T-helper 1 cell treated with Interleukin-12 subunit alpha and Interleukin-12 subunit beta and Interleukin-4 antibody, amounts not matched to agents 30 μg/mL and 1 μg/mL, for 36 hours (primary cell): ENCODE results near the gene MTF1.

Experiments used
- H3K27ac Mint-ChIP-seq: one replicate; pipeline ENCODE4 v1.8.0; 2021; ENCODE audit warnings: mild to moderate bottlenecking, mixed read lengths
- H3K27me3 Mint-ChIP-seq: one replicate; pipeline ENCODE4 v1.8.0; 2021; ENCODE audit warnings: low read depth, mixed read lengths
- H3K36me3 Mint-ChIP-seq: one replicate; pipeline ENCODE4 v1.8.0; 2021; ENCODE audit warnings: low read depth, mixed read lengths
- H3K4me1 Mint-ChIP-seq: one replicate; pipeline ENCODE4 v1.8.0; 2021; ENCODE audit warnings: low read depth, mixed read lengths
- H3K4me3 Mint-ChIP-seq: one replicate; pipeline ENCODE4 v1.8.0; 2021; ENCODE audit warnings: mild to moderate bottlenecking, moderate library complexity, mixed read lengths
- H3K9me3 Mint-ChIP-seq: one replicate; pipeline ENCODE4 v1.8.0; 2021; ENCODE audit warnings: mixed read lengths

MTF1 gene

DNA sequence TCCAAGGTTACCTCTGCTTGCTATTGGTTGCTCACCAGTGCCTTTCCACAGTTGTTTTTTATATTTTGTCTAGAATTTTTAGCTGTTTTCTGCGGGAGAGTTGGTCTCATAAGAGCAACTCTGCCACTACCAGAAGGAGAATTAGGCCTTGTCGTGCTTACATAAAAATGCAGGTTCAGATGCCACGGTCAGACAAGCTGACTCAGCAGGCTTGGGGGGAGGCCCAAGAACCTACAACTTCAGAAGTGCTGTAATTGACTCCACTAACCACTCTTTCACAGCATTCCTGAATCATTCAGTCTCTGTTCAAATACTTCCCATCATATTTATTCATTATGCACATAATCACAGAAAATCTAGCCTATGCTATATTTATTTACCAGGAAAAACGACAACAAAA is 28.3 kb downstream of the MTF1 start:
- no peak overlapping the region for H3K27ac Mint-ChIP-seq
- H3K4me3 Mint-ChIP-seq = no peak overlapping the region
- H3K27me3 Mint-ChIP-seq = no peaks in the 10 kb centered on the region
- H3K4me1 Mint-ChIP-seq = peaks cover 4% of the 10 kb centered on the region
- H3K9me3 Mint-ChIP-seq = no peaks in the 10 kb centered on the region
- peaks cover 30% of the 10 kb centered on the region for H3K36me3 Mint-ChIP-seq

DNA sequence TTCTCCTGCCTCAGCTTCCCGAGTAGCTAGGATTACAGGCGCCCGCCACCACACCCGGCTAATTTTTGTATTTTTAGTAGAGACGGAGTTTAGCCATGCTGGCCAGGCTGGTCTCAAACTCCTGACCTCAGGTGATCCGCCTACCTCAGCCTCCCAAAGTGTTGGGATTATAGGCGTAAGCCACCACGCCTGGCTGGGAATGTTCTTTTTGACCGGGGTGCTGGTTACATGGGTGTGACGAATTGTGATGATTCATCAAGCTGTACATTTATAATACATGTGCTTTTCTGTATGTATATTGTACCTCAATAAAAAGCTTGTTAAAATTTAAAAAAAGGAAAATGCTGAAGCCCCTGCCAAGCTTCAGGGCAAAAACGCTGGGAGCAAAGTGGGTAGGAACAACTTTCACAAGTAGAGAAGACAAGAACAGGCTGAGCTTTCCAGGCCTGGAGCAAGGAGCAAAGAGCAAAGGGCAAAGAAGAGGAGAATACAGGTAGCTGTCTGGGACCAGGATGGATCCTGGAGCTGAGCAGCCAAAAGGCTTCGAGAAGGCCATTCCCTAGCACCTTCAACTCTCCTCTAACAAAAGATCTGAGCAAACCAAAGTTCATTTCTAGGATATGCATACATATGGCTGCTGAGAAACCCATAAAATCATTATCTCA is 30.9 kb downstream of the MTF1 start:
- Mint-ChIP-seq H3K27ac (no peak overlapping the region), H3K4me1 (peaks cover 6% of the 10 kb centered on the region), H3K4me3 (no peak overlapping the region), H3K27me3 (no peaks in the 10 kb centered on the region), H3K36me3 (peaks cover 18% of the 10 kb centered on the region), H3K9me3 (no peaks in the 10 kb centered on the region)

DNA sequence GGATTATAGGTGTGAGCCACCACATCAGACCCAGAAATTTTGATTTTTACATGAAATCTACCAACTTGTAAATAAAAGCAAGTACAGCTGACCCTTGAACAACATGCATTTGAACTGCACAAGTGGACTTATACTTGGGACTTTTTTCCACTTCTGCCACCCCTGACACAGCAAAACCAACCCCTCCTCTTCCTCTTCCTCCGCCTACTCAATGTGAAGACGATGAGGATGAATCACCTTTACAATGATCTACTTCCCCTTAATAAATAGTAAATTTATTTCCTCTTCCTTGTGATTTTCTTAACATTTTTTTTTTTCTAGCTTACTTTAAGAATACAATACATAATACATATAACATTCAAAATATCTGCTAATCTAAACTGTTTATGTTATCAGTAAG is 33.9 kb downstream of the MTF1 start:
- Mint-ChIP-seq H3K9me3 (no peaks in the 10 kb centered on the region), H3K36me3 (peaks cover 28% of the 10 kb centered on the region), H3K27me3 (no peaks in the 10 kb centered on the region), H3K4me3 (no peak overlapping the region), H3K27ac (no peak overlapping the region), H3K4me1 (peaks cover 4% of the 10 kb centered on the region)

DNA sequence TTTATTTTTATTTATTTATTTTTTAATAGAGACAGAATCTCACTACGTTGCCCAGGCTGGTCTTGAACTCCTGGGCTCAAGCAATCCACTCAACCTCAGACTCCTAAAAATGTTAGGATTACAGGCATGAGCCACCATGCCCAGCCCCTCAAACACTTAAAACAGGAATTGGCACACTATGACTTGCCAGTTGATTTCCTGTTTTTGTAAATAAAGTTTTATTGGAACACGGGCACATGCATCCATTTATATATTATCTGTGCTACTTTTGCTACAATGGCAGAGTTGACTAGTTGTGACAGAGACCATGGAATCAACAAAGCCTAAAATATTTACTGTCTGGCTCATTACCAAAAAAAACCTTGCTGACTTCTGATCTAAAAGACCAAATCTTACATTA is 35.4 kb downstream of the MTF1 start:
- Mint-ChIP-seq H3K36me3 (peaks cover 32% of the 10 kb centered on the region), H3K27me3 (no peaks in the 10 kb centered on the region), H3K4me1 (peaks cover 4% of the 10 kb centered on the region), H3K4me3 (no peak overlapping the region), H3K27ac (no peak overlapping the region), H3K9me3 (no peaks in the 10 kb centered on the region)

DNA sequence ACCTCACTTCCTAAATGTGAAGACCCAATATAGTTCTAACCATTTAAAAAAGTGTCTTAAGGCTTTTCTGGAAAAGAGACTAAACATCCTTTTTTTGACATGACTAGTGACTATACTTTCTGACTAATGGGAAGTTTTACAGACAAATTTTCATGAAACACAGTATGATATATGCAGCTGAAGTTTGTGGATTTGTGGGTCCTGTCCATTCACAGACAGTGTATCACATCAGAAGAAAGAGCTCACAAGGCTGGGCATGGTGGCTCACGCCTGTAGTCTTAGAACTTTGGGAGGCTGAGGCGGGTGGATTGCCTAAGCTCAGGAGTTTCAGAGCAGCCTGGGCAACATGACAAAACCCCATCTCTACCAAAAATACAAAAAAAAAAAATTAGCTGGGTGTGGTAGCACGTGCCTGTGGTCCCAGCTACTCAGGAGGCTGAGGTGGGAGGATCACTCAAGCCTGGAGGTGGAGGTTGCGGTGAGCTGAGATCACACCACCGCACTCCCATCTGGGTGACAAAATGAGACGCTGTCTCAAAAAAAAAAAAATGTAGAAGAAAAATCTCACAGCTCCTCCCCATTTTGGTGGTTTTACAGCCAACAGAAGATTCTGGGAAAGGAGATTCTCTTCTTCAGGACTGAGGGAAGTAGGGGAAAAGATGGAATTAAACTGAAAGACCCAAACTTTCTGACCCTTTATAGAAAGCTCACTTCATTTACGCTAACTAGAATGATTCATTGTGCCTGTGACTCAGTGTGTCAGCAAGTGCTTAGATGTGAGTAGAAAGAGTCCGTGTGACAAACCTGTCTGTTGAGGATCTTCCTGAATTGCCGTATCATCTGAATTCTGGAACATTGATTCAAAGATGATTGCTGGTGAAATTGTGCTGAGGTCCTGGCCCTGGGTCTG is 36.2 kb downstream of the MTF1 start:
- Mint-ChIP-seq H3K36me3 (peaks cover 30% of the 10 kb centered on the region), H3K9me3 (no peaks in the 10 kb centered on the region), H3K27me3 (no peaks in the 10 kb centered on the region), H3K27ac (peak overlapping the region; percentile 60), H3K4me1 (peaks cover 4% of the 10 kb centered on the region), H3K4me3 (no peak overlapping the region)

DNA sequence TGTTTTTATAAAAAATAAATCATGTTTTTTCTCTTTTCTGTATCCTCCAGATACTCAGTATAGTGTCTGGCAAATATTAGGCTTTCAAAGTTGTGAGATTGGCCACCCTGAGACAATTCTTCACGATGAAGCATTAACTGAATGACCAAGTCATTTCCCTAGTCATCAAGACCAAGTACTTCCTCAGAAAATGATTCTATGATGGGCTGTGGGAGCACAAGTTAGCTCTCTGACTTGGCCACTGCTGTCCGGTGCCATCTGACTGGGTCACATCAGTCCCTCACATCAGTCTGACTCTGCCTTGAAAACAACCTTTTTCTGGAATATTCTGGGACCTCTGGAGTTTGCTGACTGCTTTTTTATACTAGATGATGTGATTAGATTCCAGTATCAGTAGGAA is 37.9 kb downstream of the MTF1 start:
- Mint-ChIP-seq H3K9me3 (no peaks in the 10 kb centered on the region), H3K27me3 (no peaks in the 10 kb centered on the region), H3K4me1 (peaks cover 4% of the 10 kb centered on the region), H3K27ac (no peak overlapping the region), H3K4me3 (no peak overlapping the region), H3K36me3 (peaks cover 27% of the 10 kb centered on the region)

GRCh38 chr1:37817481-37817880 is 41.9 kb downstream of the MTF1 start:
- H3K4me3 Mint-ChIP-seq = no peak overlapping the region
- H3K4me1 Mint-ChIP-seq = no peaks in the 10 kb centered on the region
- no peaks in the 10 kb centered on the region for H3K9me3 Mint-ChIP-seq
- H3K27ac Mint-ChIP-seq = no peak overlapping the region
- peaks cover 21% of the 10 kb centered on the region for H3K36me3 Mint-ChIP-seq
- no peaks in the 10 kb centered on the region for H3K27me3 Mint-ChIP-seq

DNA sequence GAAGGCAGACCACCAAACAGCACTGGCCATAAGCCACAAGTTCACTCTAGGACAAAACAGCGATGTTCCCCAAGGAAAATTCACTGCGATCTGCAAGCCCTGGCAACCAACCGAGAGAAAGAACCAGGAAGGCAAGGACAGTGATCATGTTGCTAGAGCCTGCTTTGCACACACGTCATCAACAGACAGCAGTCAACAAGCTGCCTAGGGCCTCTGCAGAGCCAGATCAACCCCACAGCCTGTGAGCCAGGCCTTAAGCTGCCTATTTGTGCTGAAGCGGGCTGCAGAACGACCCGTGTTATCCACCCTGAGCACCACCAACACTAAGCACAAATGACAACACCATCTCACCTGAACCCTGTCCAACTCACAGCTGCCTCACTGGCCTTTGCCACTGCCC is 45.1 kb downstream of the MTF1 start:
- Mint-ChIP-seq H3K36me3 (peaks cover 12% of the 10 kb centered on the region), H3K4me3 (no peak overlapping the region), H3K27ac (no peak overlapping the region)

GRCh38 chr1:37813529-37814145 is 45.8 kb downstream of the MTF1 start:
- Mint-ChIP-seq H3K27ac (no peak overlapping the region), H3K27me3 (no peaks in the 10 kb centered on the region), H3K9me3 (no peaks in the 10 kb centered on the region), H3K36me3 (peaks cover 12% of the 10 kb centered on the region), H3K4me1 (peaks cover 11% of the 10 kb centered on the region), H3K4me3 (no peak overlapping the region)

More for the DNA sequence above, 45.1 kb downstream of the MTF1 start:
- H3K27me3 Mint-ChIP-seq = no peaks in the 10 kb centered on the region
- H3K4me1 Mint-ChIP-seq = peaks cover 8% of the 10 kb centered on the region
- no peaks in the 10 kb centered on the region for H3K9me3 Mint-ChIP-seq

- H3K36me3 Mint-ChIP-seq = peaks cover 13% of the 10 kb centered on the region
- H3K4me1 Mint-ChIP-seq = peaks cover 17% of the 10 kb centered on the region
- no peaks in the 10 kb centered on the region for H3K9me3 Mint-ChIP-seq
- H3K4me3 Mint-ChIP-seq = no peak overlapping the region
- no peak overlapping the region for H3K27ac Mint-ChIP-seq
- no peaks in the 10 kb centered on the region for H3K27me3 Mint-ChIP-seq
These were observed 48.3 kb downstream of the MTF1 start for GRCh38 chr1:37811027-37811655.

DNA sequence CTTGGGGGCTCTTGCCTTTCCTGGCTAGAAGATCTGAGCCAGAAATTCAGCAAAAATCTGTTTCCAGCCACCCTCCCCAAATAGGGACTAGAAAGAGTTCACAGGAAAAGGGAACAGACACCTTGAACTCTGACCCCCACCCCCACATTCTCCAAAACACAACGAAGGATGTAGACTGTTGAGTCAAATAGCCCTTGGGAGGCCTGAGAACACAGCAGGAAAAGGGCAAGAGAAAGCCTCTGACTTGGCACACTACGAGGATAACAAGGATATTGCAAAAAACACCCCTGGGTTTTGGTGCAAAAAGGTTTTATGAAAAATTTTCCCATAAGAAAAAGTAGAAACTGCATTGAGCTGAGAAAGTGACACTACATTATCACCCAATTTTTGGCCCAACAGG is 49.5 kb downstream of the MTF1 start:
- Mint-ChIP-seq H3K9me3 (no peaks in the 10 kb centered on the region), H3K36me3 (peaks cover 20% of the 10 kb centered on the region), H3K27me3 (no peaks in the 10 kb centered on the region), H3K4me1 (peaks cover 20% of the 10 kb centered on the region), H3K4me3 (no peak overlapping the region), H3K27ac (no peak overlapping the region)

- H3K36me3 Mint-ChIP-seq = peaks cover 27% of the 10 kb centered on the region
- no peaks in the 10 kb centered on the region for H3K9me3 Mint-ChIP-seq
- H3K4me1 Mint-ChIP-seq = peaks cover 20% of the 10 kb centered on the region
- H3K27me3 Mint-ChIP-seq = no peaks in the 10 kb centered on the region
- H3K27ac Mint-ChIP-seq = peak overlapping the region; percentile 97
- peak overlapping the region; percentile 95 for H3K4me3 Mint-ChIP-seq
These were observed 50.7 kb downstream of the MTF1 start for GRCh38 chr1:37808369-37809319.

DNA sequence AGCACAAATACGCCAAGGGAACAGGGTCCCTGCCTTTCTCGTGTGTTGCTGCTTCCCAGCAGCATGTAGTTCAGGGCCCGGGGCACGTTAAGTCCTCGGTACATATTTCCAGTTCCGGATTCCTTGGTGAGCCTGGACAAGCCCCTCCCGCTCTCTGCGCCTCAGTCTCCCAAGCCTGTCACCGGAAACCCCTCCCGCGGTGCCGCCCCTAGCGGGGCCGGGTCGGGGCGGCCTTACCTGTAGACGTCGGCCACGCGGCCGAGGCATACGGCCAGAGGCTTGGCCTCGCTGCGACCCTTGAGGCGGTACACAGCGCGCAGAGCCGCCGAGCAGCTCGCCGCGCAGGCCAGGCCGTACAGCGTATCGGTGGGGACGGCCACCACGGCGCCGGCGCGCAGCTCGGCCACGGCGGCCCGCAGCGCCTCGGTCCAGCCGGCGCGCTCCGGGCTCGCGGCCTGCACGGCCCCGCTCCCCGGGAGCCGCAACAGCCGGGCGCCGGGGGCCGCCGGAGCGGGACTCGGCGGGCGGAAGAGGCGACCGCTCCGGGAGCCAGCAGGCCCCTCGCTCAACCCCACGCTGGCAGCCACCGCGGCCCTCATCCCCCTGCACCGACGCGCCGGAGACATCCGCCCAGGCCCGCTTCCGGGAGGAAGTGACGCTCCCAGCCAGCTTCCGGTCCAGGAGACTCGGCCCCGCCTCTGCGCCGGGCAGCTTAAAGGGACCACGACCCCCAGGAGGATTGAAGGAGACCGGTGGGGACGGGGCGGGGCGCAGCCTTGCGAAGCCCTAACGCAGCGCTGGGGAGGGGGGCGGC is 51.6 kb downstream of the MTF1 start, which contains the start of the genes C1orf122 and YRDC:
C1orf122 (plus strand) TSS at position 236 of the 814 bp plus-strand sequence. CDS start 615 bp downstream, outside the sequence.
YRDC (minus strand) TSS at position 654 of the 814 bp plus-strand sequence; CDS start at position 626, 28 bp downstream.
- Mint-ChIP-seq H3K27me3 (no peaks in the 10 kb centered on the region), H3K4me3 (peak within 1 kb of the TSS; percentile 95), H3K9me3 (no peaks in the 10 kb centered on the region), H3K27ac (peak within 1 kb of the TSS; percentile 97), H3K4me1 (peaks cover 20% of the 10 kb centered on the region), H3K36me3 (peaks cover 32% of the 10 kb centered on the region)
